Measurements from ENCODE around the gene ABO. TPM values are rescaled to one million over a fixed set of nuclear protein-coding genes. Genes with fewer than 3 reads are reported as not detected.
"Not testable (repeated sequence)": the region's sequence is repeated elsewhere in the genome, so short reads cannot be mapped to it uniquely, and the experiment has no call there.

The ABO gene
- total RNA-seq, 2 experiments from 2014 or later = 0.27 to 0.56 TPM

- H3K4me3 Mint-ChIP-seq; DNase-seq; CTCF ChIA-PET; POLR2A ChIA-PET; H3K4me1 Mint-ChIP-seq; H3K9me3 Mint-ChIP-seq; H3K36me3 Mint-ChIP-seq (ENCODE audit: low read depth); H3K27me3 Mint-ChIP-seq; H3K27ac Mint-ChIP-seq: not testable (repeated sequence)
Measured at GRCh38 chr9:133228474-133229193, 46.4 kb downstream of the ABO start.

- H3K9me3 Mint-ChIP-seq; H3K4me3 Mint-ChIP-seq; H3K27me3 Mint-ChIP-seq; POLR2A ChIA-PET; CTCF ChIA-PET; H3K4me1 Mint-ChIP-seq; DNase-seq; H3K36me3 Mint-ChIP-seq (ENCODE audit: low read depth); H3K27ac Mint-ChIP-seq: not testable (repeated sequence)
Measured at GRCh38 chr9:133227996-133228395, 47.0 kb downstream of the ABO start.

GRCh38 chr9:133227242-133227860 lies 47.6 kb downstream of the ABO start:
- CTCF ChIA-PET = no interaction called here
- H3K4me3 Mint-ChIP-seq = no peak overlapping the region
- POLR2A ChIA-PET = no interaction called here
- no peak for DNase-seq
- peaks cover 10% of the 10 kb centered on the region for H3K27me3 Mint-ChIP-seq
- H3K4me1 Mint-ChIP-seq = no peaks in the 10 kb centered on the region
- no peak overlapping the region for H3K27ac Mint-ChIP-seq
- no peaks in the 10 kb centered on the region for H3K36me3 Mint-ChIP-seq (ENCODE audit: low read depth)
- H3K9me3 Mint-ChIP-seq = no peaks in the 10 kb centered on the region

DNA sequence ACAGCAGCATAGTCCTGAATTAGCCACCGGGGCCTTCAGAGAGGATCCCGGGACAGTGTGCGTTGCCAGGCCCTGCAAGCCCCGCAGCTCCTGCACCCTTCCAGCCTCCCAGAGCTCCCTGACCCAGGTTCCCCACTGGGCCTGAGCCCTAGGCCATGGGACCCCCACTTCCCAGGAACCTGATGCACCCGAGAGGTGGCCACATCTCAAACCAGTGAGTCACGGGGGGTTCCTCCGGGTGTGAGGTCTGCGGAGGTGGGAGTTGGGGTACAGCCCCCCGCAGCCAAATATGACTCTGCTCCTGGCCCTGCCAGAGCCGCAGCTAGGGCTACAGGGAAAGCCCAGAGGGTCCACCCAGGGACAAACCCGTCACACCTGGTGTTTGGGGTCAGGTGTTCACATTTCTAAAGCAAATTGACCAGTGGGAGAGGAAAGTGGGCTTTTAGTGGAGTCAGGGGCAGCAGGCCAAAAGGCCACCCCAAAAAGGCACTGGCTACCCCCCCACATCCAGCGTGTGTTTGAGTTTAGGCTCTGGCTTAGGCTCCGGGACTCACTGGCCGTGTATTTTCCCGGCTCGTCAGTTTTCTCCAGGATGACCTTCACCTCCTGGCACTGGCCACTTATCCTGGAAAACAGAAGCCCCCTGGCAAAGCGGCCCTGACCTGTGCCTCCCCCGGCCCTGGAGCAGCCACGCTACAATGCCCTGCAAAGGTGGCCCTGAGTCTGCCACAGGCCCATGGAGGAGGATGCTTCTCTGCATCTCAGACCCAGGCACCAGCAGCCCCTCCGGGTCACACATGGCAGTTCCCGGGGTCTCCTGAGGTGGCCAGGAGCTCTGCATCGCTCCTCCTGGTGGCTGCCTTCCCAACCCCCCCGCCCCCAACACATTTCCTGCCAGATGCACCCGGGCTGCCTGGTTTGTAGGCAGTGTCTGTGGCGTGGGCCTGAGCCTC lies 48.5 kb downstream of the ABO start:
- peaks cover 11% of the 10 kb centered on the region for H3K27me3 Mint-ChIP-seq
- CTCF ChIA-PET = no interaction called here
- no peaks in the 10 kb centered on the region for H3K9me3 Mint-ChIP-seq
- H3K4me1 Mint-ChIP-seq = no peaks in the 10 kb centered on the region
- H3K4me3 Mint-ChIP-seq = no peak overlapping the region
- DNase-seq = no peak
- no peaks in the 10 kb centered on the region for H3K36me3 Mint-ChIP-seq (ENCODE audit: low read depth)
- POLR2A ChIA-PET = no interaction called here
- no peak overlapping the region for H3K27ac Mint-ChIP-seq

- POLR2A ChIA-PET = no interaction called here
- Mint-ChIP-seq H3K27ac (no peak overlapping the region), H3K4me1 (no peaks in the 10 kb centered on the region), H3K27me3 (peaks cover 19% of the 10 kb centered on the region), H3K36me3 (ENCODE audit: low read depth) (no peaks in the 10 kb centered on the region), H3K9me3 (no peaks in the 10 kb centered on the region), H3K4me3 (no peak overlapping the region)
- CTCF ChIA-PET = no interaction called here
- no peak for DNase-seq
Measured at GRCh38 chr9:133225171-133226011, 49.6 kb downstream of the ABO start.

- ChIA-PET CTCF (no interaction called here), POLR2A (no interaction called here)
- Mint-ChIP-seq H3K4me1 (no peaks in the 10 kb centered on the region), H3K27ac (no peak overlapping the region), H3K27me3 (peaks cover 20% of the 10 kb centered on the region), H3K4me3 (no peak overlapping the region), H3K36me3 (ENCODE audit: low read depth) (no peaks in the 10 kb centered on the region), H3K9me3 (no peaks in the 10 kb centered on the region)
- no peak for DNase-seq
Measured at GRCh38 chr9:133224762-133225161, 50.2 kb downstream of the ABO start.

DNA sequence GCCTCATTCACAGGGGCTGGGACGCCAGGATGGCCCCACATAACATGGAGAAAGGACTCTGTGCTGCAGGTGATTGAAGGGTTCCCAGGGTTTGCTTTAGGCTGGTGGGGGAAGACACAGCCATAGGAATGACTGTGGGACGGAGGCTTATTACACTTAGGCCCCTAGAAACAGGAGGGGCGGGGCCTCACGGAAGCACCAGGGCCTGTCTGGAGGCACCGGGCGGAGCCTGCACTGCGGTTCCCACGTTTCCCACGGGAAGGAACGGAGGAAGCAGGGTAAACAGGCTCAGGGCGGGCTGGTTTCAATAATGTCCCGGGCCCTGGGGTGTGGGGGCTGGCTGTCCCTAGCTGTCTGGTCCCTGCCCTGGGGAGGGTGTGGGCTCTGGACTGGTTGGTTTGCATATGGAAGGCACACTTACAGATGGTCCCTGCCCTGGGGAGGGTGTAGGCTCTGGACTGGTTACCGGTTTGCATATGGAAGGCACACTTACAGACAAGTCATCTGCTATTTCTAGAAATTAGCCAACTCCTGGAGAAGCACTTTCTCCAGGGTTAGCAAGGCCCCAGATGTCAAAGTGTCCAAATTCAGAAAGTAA lies 51.7 kb downstream of the ABO start:
- H3K4me3 Mint-ChIP-seq; DNase-seq; H3K4me1 Mint-ChIP-seq; H3K27ac Mint-ChIP-seq; POLR2A ChIA-PET; H3K36me3 Mint-ChIP-seq (ENCODE audit: low read depth); H3K9me3 Mint-ChIP-seq: not testable (repeated sequence)
- CTCF ChIA-PET = interaction anchor here (1.4 kb wide), 1 partner anchor 37 kb away, joined by 3 read pairs; no protein-coding TSS in a partner anchor
- peaks cover 33% of the 10 kb centered on the region for H3K27me3 Mint-ChIP-seq

- POLR2A ChIA-PET; DNase-seq; H3K9me3 Mint-ChIP-seq; H3K27ac Mint-ChIP-seq; H3K4me1 Mint-ChIP-seq; H3K36me3 Mint-ChIP-seq (ENCODE audit: low read depth); CTCF ChIA-PET; H3K4me3 Mint-ChIP-seq: not testable (repeated sequence)
- peaks cover 41% of the 10 kb centered on the region for H3K27me3 Mint-ChIP-seq
Measured at GRCh38 chr9:133221994-133222393, 53.0 kb downstream of the ABO start.

- H3K27me3 Mint-ChIP-seq = peaks cover 47% of the 10 kb centered on the region
- no peaks in the 10 kb centered on the region for H3K9me3 Mint-ChIP-seq
- ChIA-PET POLR2A (interaction anchor here (0.6 kb wide), 1 partner anchor 548 kb away, joined by 3 read pairs; no protein-coding TSS in a partner anchor), CTCF (no interaction called here)
- no peaks in the 10 kb centered on the region for H3K4me1 Mint-ChIP-seq
- H3K27ac Mint-ChIP-seq = no peak overlapping the region
- H3K36me3 Mint-ChIP-seq (ENCODE audit: low read depth) = no peaks in the 10 kb centered on the region
- H3K4me3 Mint-ChIP-seq = no peak overlapping the region
- DNase-seq = no peak
Measured at GRCh38 chr9:133221177-133221809, 53.7 kb downstream of the ABO start.

- H3K4me3 Mint-ChIP-seq; POLR2A ChIA-PET; DNase-seq; H3K27ac Mint-ChIP-seq; H3K4me1 Mint-ChIP-seq; H3K9me3 Mint-ChIP-seq; H3K36me3 Mint-ChIP-seq (ENCODE audit: low read depth); CTCF ChIA-PET: not testable (repeated sequence)
- H3K27me3 Mint-ChIP-seq = peaks cover 65% of the 10 kb centered on the region
Measured at GRCh38 chr9:133218049-133218975, 56.7 kb downstream of the ABO start.

DNA sequence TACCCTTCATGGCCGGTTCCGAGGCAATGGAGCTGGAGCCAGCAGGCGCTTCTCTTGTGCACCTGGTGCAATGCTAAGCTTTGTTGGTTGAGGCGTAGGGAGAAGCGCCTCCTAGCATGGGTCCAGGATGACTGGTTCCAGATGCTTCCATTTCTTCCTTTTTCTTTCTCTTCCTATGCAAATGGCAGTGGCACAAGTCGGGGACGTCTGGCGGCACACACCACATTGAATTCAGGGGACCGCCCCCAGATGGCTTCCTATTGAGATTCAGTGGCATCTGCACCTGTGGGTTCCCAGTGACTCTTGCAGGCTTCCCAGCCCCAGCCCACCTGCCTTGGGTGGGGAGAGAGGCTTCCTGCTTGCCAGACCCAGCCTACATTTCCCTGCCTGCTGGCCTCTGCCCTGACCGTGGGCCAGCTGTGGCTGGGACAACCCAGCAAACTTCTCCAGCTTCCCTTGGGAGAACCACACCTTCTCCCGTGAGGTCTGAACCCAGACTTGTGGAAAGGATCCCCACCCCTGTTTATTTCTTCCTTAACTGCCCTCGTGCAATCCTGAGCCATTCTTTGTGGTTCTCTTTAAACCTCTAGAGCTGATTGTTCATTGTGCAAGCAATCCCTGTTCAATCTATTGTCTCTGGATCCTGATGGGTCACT lies 57.5 kb downstream of the ABO start:
- H3K36me3 Mint-ChIP-seq (ENCODE audit: low read depth); H3K4me1 Mint-ChIP-seq; DNase-seq; POLR2A ChIA-PET; H3K4me3 Mint-ChIP-seq; H3K27ac Mint-ChIP-seq; CTCF ChIA-PET; H3K9me3 Mint-ChIP-seq: not testable (repeated sequence)
- H3K27me3 Mint-ChIP-seq = peaks cover 66% of the 10 kb centered on the region

All from activated CD4-positive, alpha-beta T cell treated with anti-CD3 and anti-CD28 coated beads, Interleukin-2, amount 10 ng/mL, durations not matched to agents 7 days and 5 days (primary cell).